NOMO-1 treated with dmso at 0.1 percent for 144 hours (cell line): Measurements from ENCODE around the gene KSR1.
"Not testable (repeated sequence)": the region's sequence is repeated elsewhere in the genome, so short reads cannot be mapped to it uniquely, and the experiment has no call there.

ENCODE experiments used
- DNase-seq: peaks from one replicate; lab custom pipeline; 2025; ENCODE audit not compliant: unreplicated experiment; lab: John Stamatoyannopoulos, UW

Gene KSR1

DNA sequence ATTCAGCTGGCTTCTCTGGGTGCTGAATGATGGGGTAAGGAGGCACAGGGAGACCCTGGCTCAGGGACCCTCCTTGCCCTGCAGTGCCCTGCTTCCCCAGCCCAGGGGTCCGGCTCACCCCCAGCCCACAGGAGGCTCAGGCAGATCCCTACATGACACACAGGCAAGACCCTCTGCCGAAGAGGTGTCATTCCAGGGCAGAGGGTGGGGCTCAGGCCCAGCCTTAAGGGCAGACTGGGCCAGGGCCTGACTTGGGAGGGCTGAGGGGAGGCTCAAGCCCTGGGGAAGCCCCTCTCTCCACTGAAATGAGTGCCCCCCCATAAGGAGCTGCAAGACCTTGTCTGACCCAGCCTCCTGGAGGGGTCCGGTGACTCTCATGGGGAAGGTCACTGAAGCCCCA is 30.3 kb upstream of the KSR1 start:
- no peak for DNase-seq

DNA sequence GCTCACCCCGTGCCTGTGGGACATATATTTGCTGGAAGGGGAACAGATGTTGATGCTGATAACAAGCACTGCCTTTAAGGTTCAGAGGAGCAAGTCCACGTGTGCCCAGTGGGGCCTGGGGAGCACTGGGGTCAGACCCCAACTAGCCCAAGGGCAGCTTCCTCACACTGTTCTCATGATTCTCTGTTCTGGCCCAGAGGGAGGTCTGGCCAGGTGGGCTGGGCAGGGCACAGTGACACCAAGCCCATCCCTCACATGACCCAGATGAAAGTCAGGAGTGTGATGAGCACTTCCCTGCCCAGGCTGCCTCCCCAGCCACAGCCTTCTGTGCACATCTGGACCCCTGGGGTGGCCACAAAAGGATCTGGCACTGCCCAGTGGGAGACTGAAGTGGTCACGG is 29.8 kb upstream of the KSR1 start:
- DNase-seq: not testable (repeated sequence)

DNA sequence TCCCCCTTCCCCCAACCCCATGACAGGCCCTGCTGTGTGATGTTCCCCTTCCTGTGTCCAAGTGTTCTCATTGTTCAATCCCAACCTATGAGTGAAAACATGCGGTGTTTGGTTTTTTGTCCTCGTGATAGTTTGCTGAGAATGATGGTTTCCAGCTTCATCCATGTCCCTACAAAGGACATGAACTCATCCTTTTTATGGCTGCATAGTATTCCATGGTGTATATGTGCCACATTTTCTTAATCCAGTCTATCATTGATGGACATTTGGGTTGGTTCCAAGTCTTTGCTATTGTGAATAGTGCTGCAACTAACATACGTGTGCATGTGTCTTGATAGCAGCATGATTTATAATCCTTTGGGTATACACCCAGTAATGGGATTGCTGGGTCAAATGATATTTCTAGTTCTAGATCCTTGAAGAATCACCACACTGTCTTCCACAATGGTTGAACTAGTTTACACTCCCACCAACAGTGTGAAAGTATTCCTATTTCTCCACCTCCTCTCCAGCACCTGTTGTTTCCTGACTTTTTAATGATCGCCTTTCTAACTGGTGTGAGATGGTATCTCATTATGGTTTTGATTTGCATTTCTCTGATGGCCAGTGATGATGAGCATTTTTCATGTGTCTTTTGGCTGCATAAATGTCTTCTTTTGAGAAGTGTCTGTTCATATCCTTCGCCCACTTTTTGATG is 28.9 kb upstream of the KSR1 start:
- not testable (repeated sequence) for DNase-seq

DNA sequence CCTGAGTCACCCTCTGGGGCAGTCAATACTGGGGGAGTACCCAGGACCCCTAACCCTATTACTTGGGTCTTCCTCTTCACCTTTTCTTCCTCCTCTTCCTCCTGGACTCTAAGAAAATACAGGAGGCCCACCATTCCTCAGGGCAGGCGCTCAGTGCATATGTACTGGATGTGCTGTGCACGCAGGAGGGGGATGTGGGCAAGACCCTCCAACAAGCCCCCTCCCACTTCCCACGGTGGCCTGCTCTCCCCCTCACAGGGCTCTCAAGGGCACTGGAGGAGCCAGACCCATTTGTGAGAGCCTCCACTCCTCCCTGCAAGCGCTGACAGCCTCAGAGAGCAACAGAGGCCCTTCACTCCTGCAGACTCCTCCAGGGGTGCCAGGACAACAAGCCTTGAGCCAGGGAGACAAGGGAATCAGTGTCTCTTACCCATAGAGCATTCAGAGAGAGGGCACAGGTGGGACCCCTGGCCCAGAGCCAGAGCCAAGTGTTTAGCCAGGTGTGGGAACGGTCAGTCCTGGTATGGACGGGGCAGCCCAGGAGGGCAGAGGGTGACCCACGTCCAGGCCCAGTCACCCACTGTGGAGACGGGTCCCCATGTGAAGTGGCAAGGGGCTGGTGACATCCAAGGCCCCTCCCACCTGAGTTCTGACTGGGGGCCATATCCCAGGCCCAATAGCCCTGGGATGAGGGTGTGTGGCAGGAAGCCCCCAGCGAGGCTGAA is 27.3 kb upstream of the KSR1 start:
- no peak for DNase-seq

DNA sequence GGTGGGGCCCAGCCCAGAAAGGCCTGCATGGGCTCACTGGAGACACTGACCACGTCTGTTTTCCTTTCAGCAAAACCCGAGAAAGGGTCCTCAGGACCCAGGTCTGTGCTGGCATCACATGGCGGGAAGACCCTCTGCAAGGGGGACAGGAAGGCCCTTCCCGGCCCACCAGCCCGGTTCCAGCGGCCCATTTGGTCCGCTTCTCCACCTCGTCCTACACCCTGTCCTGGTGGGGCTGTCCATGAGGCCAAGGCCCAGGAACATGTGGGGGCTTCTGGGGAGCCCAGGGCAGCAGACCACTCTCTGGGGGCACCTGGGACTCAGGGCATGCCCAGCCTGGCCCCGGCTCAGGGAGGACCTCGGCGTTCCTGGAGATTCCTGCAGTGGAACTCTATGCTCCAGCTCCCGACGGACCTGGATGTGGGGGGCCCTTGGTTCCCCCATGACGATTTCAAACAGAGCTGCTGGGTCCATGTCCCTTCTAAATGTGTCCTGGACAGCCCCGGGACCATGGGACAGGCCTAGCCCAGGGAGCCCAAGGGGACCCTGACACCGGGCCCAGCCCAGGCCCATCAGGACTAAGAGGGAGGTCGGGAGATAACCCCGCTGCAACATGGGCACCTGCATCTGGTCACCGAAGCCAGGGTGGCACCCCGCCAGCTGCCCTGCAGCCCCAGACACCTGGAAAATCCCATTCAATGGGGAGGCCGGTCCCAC is 26.4 kb upstream of the KSR1 start:
- no peak for DNase-seq

DNA sequence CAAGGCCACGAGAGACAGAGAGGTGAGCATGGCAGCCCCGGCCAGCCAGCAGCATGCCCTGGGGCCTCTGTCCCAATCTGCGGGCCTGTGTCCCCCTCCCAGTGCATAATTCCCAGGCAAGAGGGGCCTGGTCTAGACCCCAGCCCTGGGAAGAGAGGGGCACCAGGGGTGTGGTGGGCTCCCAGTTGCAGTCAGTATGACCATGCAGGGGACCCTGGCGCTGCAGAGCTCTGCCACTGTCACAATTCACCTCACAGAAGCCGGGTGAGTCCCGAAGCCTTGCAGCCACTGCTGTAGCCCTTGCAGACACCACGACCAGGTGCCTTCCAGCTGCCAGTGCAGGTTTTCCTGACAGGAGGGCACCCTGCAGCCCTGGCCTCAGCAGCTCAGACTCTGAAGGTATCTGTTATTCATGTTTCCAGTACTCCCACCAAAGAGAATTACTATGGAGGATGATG is 25.8 kb upstream of the KSR1 start:
- no peak for DNase-seq

DNA sequence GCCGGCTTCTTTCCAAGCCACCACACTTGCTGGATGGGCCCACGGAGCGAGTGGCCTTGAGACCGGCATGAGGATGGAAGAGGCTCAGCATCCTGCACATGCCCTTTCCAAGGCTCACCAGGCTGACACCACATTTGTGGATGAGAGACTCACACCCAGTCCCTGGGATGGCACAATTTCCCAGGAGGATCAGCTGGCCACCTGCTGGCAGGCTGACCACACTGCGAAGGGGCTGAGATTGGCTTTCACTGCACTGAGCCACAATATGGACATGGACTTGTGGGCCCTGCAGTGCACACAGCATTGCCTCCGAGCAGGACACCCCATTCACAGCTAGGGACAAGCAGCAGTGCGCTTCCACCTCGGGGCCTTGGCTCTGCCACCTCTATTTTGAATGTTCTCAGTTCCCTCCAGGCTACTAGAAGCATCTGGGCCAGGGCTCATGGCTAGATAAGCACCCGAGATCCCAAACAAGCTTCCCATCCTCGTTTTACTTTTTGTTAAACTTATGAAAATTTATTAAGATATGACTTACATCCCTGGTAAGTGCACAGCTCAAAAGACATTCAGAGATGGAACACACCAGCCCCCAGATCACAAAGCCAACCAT is 25.3 kb upstream of the KSR1 start:
- DNase-seq: peak; percentile 3

DNA sequence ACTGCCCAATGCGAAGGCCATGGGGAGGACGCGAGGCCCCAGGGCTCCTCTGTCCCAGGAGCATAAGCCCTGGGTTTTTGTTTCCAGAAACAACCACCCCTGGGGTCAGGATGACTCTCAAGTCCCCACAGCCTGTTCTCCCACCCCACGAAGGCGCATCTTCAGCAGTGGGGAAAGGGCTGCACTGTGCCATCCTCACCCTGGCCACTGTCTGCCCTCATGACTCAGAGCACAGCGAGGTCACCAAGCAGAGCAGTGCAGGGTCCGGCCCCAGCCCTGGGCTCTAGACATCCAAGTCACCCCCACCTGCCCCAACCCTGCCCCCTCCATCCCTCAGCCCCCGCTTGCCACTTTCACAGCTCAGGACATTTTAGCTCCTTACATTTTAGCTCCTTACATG is 22.7 kb upstream of the KSR1 start:
- DNase-seq: no peak

DNA sequence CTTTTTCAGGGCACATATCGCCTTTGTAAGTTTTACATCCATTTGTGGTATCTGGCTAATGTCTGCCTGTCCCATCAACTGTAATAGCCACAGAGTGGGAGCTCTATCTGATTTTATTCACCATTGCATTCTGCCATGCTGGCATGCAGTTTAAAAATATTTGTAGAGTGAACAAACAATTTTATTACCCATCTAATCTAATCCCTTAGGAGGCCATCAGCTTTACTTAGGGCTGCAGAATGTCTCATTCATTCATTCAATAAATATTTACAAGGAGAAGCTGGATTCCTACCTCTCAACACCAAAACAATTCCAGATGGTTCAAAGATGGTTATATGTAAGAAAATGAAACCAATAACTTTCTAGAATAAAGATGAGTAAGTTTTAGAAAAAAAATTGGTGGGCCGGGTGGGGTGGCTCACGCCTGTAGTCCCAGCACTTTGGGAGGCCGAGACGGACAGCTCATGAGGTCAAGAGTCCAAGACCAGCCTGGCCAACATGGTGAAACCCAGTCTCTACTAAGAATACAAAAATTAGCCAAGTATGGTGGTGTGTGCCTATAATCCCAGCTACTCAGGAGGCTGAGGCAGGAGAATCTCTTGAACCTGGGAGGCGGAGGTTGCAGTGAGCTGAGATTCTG is 20.7 kb upstream of the KSR1 start:
- not testable (repeated sequence) for DNase-seq

DNA sequence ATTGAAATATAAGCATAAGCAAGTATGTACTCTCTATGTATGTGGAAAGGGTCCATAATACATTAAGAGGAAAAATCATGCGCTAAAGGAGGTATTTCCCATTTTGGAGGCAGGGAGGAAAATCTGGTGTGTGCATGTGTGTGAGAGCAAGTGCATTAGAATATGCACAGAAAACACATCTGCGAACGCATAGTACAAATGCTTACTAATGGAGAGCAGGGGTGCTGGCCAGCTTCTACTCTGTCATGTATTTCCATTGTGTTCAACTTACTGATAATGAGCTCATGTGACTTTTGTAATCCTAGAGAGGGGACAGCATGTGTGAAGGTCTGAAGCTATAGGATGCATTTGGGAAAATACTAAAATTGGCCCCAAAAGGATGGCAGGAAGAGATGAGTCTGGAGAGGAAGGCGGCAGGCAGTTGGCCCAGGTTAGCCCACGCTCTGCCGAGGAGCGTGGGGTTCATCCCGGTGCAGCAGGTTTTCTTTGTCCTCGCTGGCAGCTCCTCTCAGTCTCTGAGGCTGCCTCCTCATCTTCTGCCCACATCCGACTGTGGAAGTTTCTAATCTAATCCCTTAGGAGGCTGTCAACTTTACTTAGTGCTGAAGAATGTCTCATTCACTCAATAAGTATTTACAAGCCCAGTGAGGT is 17.8 kb upstream of the KSR1 start:
- no peak for DNase-seq

DNA sequence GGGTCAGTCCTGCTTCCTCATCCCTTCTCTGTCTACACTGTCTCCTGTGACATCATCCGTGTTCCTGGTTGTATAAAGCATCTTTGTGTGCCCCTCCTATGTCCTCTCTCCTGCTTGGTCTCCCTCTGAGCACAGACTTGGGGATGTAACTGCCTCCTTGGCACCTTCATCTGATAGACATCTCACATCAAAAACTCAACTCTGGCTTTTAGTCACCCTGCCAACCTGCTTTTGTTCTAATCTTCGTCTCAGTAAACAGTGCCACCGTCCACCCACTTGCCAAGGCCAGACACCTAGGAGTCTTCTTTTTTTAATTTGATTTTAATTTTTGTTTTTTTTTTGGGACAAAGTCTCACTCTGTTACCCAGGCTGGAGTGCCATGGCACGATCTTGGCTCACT is 16.9 kb upstream of the KSR1 start:
- no peak for DNase-seq

DNA sequence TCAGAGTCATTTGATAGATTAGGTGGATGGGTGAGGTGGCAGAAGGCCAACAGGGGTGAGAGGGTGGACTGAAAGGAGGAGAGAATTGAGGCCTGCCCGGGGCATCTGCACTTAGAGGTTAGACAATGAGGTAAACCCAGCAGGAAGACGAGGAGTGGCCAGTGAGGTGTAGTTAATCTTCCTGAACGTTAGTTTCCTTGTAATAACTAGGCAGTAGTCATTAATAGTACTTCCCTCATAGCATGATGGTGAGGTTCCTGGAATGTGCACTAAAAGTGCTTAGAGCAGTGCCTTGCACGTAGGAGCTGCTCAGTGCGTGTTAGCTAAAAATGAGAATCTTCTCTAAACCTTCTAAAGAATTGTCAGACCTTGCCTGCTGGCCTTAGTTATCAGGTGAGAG is 13.5 kb upstream of the KSR1 start:
- DNase-seq: no peak

DNA sequence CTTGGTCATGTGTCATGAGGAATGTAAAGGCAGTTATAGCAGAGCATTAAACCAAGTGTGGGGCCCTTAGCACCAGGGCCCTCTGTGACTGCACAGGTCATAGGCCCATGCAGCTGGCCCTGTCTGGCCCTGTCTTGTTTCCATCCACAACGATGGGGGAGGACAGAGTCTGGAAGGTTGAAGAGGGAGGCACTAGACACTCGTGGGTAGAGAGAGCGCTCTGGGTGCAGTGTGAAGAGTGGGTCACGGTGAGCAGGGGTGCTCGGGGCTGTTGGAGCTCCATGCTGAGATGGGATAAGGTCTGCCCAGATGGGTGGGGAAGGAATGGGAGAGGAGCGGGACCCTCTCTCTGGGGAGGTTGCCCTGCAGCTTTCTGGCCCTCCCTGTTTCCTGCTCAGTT is 12.8 kb upstream of the KSR1 start:
- no peak for DNase-seq

DNA sequence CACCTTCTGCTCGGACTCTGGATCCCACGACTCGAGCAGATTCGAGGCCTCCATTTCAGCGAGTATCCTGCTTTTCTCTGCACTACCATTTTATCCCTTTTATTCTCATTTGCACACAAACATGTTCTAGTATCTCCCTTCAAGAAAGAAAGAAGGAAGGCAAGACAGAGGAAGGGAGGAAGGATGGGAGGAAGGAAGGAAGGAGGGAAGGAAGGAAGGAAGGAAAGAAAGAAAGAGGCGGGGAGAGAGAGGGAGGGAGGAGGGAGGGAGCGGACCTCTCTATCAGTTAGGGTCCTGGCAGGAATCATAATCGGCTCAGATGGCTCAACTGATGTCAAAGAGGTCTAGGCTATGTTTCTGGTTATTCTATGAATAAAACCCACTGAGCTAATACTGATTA is 10.3 kb upstream of the KSR1 start:
- DNase-seq: no peak

DNA sequence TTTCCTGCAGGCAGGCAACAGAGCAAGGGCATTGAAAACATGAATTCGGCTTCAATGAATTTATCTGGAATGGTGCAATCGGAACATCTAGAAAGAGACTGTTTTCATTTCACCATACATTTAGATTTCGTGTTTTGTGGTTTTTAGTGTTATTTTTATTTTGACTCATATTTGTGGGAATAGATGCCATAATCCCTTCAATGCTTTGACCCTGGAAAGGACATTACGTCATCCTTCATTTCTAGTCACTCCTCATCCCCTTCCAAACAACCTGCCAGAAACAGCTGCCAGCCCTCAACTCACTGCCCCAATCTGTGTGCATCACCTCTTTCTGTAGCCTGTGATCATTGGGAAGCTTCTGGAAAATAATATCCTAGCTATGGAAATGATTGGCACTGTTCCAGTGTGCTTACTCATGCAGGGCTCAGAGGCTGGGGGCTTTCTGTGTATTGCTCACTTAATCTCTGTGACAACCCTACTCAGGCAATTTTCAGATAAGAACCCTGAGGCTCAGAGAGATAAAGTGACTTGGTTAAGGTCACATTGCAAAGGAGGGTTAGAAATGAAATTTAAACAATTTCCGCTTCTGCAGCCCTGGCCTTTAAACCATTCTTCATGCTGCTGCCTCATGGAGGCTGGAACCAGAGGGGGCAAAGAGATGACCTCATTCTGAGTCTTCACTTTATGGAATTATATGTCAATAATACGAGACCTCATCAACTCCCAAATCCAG is 9.5 kb upstream of the KSR1 start:
- DNase-seq: no peak

DNA sequence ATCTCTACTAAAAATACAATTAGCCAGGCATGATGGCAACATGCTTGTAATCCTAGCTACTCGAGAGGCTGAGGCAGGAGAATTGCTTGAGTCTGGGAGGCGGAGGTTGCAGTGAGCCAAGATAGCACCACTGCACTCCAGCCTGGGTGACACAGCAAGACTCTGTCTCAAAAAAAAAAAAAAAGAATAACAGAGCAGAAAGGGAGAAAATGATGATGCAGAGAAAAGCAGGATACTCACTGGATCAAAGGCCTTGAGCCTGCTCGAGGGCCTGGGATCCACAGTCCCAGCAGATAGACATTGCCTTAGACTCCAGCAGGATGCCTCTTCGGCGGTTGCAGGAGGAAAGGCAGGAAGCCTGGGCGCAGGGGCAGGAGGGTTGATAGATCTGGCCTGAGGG is 7.7 kb upstream of the KSR1 start:
- DNase-seq: not testable (repeated sequence)

DNA sequence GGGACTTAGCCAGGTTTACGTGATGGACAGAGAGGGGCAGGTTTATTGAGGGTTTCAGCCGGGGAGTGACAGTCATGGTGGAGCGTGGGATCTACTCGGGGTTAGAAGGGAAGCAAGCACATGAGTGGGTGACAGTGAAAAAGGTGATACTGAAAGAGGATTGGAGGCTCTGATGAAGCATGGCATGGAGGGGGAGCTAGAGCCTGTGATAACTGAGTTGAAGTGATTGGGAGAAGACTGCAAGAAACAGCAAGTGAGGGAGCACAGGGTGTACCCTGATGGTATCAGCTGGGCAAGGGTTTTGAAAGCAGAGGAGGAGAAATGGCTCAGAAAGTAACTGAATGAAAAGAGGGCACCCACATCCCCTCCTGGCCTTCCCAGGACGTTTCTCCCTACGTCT is 6.7 kb upstream of the KSR1 start:
- DNase-seq: no peak

DNA sequence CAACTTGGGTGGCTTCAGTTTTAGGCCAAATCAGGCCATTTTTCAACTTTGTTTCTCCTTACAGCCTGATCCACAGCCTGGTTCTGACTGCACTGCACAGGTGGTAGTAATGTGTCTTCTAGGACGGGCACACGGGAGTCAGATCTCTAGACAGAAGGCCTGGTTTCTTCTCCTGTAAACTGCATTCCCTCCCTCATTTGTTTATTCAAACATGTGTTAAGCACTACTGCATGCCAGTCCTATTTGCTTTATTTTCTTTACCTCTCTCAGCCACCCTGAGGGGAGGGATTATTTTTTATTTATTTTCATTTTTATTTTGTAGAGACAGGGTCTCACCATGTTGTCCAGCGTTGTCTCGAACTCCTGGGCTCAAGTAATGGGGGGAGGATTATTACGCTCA is 6.3 kb upstream of the KSR1 start:
- DNase-seq: no peak

DNA sequence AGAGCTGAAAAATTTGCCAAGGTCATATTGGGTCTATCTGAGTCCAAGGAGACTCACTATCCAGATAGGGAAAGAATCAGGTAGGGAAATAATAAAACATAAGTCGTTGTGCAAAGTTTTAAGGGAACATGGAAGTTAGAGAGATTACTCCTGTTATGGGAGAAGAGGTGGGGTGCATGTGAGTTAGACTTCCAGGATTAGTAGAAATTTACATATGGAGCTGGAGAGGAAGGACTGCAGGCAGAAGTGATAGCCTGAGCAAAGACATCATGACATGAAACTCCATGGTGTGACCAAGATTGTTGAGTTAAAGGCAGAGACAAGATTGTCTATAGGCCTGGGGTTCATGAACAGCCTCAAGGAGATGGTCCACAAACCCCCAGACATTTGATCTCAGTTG is 5.8 kb upstream of the KSR1 start:
- DNase-seq: no peak

DNA sequence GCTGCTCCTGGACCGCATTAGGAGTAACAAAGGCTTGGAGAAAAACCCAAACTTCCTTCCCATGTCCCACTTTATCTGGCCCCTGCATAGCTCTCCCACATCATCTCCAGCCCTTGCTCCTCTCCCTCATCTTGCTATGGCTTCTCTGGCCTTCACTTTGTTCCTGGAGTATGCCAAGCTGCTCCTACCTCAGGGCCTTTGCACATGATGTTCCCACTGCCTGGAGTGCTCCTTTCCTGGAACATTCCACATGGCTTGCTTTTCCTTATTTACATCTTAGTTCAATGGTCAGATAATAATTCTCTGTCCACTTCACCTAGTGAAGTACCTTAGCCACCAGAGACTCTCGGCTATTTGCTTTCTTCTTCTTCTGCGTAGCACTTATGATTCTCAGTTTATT is 4.3 kb upstream of the KSR1 start:
- no peak for DNase-seq
